SK-N-MC (cell line): ENCODE measurements around the gene RAB37.

Experiments
- EZH2 ChIP-seq: fragments of 200-600 bp; sonication (generic); IDR thresholded peaks from one replicate; pipeline ENCODE4 v1.6.1; 2017; ENCODE audit warnings: antibody characterized with exemption
- FOXP2 ChIP-seq: optimal IDR thresholded peaks from 2 replicates; pipeline ENCODE3; 2011; ENCODE audit warnings: mild to moderate bottlenecking, moderate library complexity; ENCODE audit not compliant: insufficient read depth; ENCODE audit errors: extremely low read length, control extremely low read depth
- POLR2AphosphoS5 ChIP-seq: IDR thresholded peaks from 2 replicates; pipeline ENCODE4 v1.6.1; 2012; ENCODE audit warnings: mild to moderate bottlenecking, low read depth, low read length, borderline replicate concordance

GRCh38 chr17:74704544-74704943, 32.5 kb upstream of the RAB37 start:
- TF ChIP-seq POLR2AphosphoS5 (no peak), EZH2 (no peak), FOXP2 (no peak)
